RWPE2 (cell line): Measurements from ENCODE around the gene TMEM134.

Source experiments
- ATAC-seq: fragments of 200-7000 bp; cut with Tn5 transposase; 3 replicates; pipeline ENCODE4 v1.9.1; 2021; ENCODE audit warnings: low read depth
- DNase-seq: peaks from one replicate; pipeline ENCODE4 v3.0.0-alpha.2; 2020; ENCODE audit warnings: low spot score
- H3K27ac ChIP-seq: fragments of 450-650 bp; 2 replicates; pipeline ENCODE4 v1.5.1; 2017; ENCODE audit warnings: mild to moderate bottlenecking; ENCODE audit not compliant: poor library complexity, severe bottlenecking
- H3K27me3 ChIP-seq: fragments of 250-450 bp; sonication (Bioruptor Pico); 2 replicates; pipeline ENCODE4 v1.5.1; 2021; ENCODE audit warnings: mild to moderate bottlenecking, moderate library complexity; ENCODE audit not compliant: insufficient read depth, poor library complexity, severe bottlenecking
- H3K36me3 ChIP-seq: fragments of 250-450 bp; sonication (Bioruptor Pico); 2 replicates; pipeline ENCODE4 v1.5.1; 2020; ENCODE audit warnings: low read depth, mild to moderate bottlenecking, moderate library complexity
- H3K4me1 ChIP-seq: fragments of 250-450 bp; sonication (Bioruptor Pico); 2 replicates; pipeline ENCODE4 v1.5.1; 2021; ENCODE audit warnings: mild to moderate bottlenecking, moderate library complexity; ENCODE audit not compliant: insufficient read depth, poor library complexity, severe bottlenecking
- H3K4me3 ChIP-seq: fragments of 250-450 bp; sonication (Bioruptor Pico); 2 replicates; pipeline ENCODE4 v1.5.1; 2021; ENCODE audit warnings: mild to moderate bottlenecking, moderate library complexity; ENCODE audit not compliant: severe bottlenecking
- H3K9me3 ChIP-seq: fragments of 250-450 bp; sonication (Bioruptor Pico); 2 replicates; pipeline ENCODE4 v1.5.1; 2021; ENCODE audit warnings: mild to moderate bottlenecking, moderate library complexity; ENCODE audit not compliant: severe bottlenecking
- TF ChIP-seq, protein P1 (sequence below): fragments of 450-650 bp; IDR thresholded peaks from one replicate; pipeline ENCODE4 v1.5.1; 2017; ENCODE audit warnings: mild to moderate bottlenecking, moderate library complexity; ENCODE audit not compliant: poor library complexity, severe bottlenecking

TMEM134 gene

DNA sequence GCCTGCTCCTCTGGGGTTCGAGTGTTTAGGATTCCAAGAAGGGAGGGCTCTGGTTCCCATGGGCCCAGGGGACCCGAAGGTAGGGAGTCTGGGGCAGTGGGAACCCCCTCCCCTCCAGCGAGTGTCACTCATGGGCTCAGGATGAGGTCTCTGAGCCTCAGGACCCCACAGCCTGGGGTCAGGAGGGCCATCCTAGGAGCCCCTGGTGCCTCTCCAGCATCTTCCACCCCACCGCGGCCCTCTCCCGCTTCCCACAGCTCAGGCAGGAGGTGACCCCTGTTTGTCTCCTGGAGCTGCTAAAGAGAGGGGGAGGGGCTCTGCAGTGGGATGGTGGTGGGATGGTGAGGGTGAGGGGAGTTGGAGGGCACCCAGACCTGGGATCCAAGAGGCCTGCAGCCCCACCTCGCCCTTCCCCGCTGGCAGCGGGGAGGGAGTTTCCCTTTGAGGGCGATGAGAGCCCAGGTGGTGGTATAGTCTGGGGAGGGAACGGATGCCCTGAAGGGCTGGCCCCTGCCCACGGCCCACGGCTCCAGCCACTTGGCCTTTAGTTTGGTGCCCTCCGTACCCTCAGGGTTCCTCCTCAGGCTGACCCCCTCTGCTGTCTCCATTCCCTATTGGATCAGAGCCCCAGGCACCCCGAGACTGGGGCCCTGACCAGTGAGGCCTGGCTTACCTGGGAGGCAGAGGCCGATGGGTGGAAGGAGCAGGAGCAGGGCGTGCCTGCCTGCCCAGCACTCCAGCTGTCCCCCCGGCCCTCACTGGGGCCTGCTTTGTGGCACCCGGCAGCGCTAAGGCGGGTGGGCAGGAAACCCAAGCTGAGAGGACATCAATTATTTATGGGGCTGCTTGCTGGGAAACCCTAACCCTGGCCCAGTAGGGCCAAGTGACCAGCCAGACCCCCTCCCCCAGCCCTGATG is 15.0 kb downstream of the TMEM134 start:
- ATAC-seq (no peak), DNase-seq (no peak)
- Histone ChIP-seq H3K4me1 (no peaks in the 10 kb centered on the region), H3K36me3 (no peaks in the 10 kb centered on the region), H3K27me3 (no peaks in the 10 kb centered on the region), H3K27ac (no peak overlapping the region), H3K9me3 (no peaks in the 10 kb centered on the region), H3K4me3 (no peak overlapping the region)
- TF ChIP-seq, protein P1, sequence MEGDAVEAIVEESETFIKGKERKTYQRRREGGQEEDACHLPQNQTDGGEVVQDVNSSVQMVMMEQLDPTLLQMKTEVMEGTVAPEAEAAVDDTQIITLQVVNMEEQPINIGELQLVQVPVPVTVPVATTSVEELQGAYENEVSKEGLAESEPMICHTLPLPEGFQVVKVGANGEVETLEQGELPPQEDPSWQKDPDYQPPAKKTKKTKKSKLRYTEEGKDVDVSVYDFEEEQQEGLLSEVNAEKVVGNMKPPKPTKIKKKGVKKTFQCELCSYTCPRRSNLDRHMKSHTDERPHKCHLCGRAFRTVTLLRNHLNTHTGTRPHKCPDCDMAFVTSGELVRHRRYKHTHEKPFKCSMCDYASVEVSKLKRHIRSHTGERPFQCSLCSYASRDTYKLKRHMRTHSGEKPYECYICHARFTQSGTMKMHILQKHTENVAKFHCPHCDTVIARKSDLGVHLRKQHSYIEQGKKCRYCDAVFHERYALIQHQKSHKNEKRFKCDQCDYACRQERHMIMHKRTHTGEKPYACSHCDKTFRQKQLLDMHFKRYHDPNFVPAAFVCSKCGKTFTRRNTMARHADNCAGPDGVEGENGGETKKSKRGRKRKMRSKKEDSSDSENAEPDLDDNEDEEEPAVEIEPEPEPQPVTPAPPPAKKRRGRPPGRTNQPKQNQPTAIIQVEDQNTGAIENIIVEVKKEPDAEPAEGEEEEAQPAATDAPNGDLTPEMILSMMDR = no peak

DNA sequence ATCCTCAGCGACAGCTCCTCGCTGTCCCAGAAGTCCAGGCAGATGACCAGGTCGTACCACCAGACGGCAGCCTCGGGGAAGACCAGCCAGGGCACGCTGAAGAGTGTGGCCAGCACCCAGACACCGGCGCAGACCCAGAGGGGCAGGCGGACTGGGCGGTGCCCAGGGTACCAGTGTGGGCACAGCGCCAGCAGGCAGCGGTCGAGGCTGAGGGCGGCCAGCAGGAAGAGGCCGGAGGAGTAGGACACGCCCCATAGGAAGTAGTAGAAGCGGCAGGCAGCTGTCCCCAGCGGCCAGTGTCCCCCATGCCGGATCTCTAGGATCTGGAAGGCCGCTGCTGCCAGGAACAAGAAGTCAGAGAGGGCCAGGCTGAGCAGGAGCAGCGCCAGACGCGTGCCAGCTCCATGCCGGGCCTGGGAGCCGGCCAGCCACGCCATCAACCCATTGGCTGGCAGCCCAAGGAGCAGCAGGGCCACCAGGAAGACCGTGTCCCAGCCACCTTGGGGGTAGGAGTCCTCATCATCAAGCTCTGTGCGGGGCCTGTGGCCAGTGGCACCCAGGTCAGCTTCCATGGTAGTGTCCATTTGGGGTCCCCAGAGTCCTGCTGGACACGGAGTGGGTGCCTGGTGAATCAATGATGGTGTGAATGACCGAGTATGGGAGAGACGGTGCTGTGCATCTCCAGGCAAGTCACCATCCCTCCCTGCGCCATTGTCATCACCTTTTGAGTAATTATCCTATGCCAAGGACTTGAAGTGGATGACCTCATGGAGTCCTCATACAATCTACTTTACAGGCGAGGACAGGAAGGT is 16.7 kb downstream of the TMEM134 start, which contains the start of gene GPR152:
Gene GPR152, minus strand, starts transcription at position 589 of the 812 bp plus-strand sequence. Its CDS starts 5 bp downstream, at position 584.
- H3K27me3 ChIP-seq = no peaks in the 10 kb centered on the region
- H3K9me3 ChIP-seq = no peaks in the 10 kb centered on the region
- no peak within 1 kb of the TSS for H3K4me3 ChIP-seq
- ATAC-seq (no peak), DNase-seq (peak; percentile 47)
- no peaks in the 10 kb centered on the region for H3K36me3 ChIP-seq
- H3K4me1 ChIP-seq = no peaks in the 10 kb centered on the region
- TF ChIP-seq, protein P1 = no peak
- H3K27ac ChIP-seq = no peak within 1 kb of the TSS

DNA sequence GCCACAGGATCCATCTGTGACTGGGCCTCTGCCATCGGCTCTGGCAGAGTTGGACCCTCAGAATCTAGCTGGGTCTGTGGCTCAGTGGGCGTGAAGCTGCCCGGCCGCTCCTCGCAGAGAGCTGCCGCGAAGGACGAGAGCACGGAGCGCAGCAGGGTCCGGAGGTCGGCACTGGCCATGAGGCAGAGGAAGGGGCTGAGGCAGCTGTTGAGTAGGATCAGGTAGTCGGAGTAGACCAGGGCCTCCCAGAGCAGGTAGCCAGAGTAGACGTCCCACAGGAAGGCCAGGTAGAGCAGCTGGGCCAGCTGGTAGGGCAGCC is 17.4 kb downstream of the TMEM134 start:
- no peaks in the 10 kb centered on the region for H3K9me3 ChIP-seq
- no peaks in the 10 kb centered on the region for H3K4me1 ChIP-seq
- no peak overlapping the region for H3K27ac ChIP-seq

DNA sequence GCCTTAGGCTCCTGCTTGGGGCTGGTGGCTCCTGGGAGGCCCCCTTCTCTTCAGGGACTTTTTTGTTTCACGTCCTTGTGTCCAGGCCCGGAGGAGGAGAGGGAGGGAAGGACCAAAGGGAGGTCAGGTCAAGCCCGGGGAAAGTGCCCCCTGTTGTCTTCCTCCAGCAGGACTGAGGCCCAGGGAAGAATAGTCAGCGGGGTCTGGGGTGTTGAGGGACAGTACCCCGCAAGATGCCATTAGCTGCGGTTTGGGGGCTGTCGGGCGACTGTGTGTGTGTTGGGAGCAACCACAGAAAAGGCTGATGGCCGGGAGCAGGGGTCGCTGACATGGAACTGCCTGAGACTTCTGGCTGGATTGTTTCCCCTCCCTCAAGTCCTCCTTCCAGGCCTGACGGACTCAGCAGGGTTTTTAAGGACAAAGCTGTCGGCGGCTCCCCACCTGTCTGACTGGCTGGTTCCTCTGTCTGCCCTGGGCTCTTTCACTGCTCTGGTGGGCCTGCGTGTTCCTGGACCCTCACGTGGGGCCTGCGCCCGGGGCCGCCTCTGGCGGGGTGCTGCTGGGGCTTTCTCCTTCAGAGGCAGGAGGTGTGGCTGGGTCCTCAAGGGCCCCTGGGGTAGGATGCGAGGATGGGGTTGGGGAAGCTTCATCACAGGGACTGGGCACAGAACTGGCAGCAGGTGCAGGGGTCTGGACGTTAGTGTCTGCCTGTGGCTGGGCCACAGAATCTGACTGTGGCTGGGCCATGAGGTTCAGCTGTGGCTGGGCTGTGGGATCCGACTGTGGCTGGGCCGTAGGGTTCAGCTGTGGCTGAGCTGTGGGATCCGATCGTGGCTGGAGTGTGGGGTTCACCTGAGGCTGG is 18.0 kb downstream of the TMEM134 start:
- no peak for ATAC-seq
- Histone ChIP-seq H3K36me3 (no peaks in the 10 kb centered on the region), H3K4me3 (no peak overlapping the region), H3K27me3 (no peaks in the 10 kb centered on the region), H3K27ac (no peak overlapping the region), H3K4me1 (no peaks in the 10 kb centered on the region), H3K9me3 (no peaks in the 10 kb centered on the region)
- DNase-seq = no peak
- TF ChIP-seq, protein P1 = no peak

More for the DNA sequence above, 17.4 kb downstream of the TMEM134 start:
- ATAC-seq (no peak), DNase-seq (no peak)
- TF ChIP-seq, protein P1 = no peak
- Histone ChIP-seq H3K36me3 (no peaks in the 10 kb centered on the region), H3K4me3 (no peak overlapping the region), H3K27me3 (no peaks in the 10 kb centered on the region)
